G401.6 (cell line): ENCODE results near the gene ZNF605.
"Not testable (repeated sequence)": the region's sequence is repeated elsewhere in the genome, so short reads cannot be mapped to it uniquely, and the experiment has no call there.

Source experiments
- FAIRE-seq: peaks from 2 replicates; lab custom pipeline; 2012; peaks lifted over from hg19 to GRCh38; lab: Jason Lieb, UNC

Gene ZNF605

GRCh38 chr12:132956011-132956788 is at the start of gene ZNF605:
ZNF605 (minus strand) TSS chr12:132956306; CDS start chr12:132945635, 10,671 bp downstream.
- FAIRE-seq: no peak

DNA sequence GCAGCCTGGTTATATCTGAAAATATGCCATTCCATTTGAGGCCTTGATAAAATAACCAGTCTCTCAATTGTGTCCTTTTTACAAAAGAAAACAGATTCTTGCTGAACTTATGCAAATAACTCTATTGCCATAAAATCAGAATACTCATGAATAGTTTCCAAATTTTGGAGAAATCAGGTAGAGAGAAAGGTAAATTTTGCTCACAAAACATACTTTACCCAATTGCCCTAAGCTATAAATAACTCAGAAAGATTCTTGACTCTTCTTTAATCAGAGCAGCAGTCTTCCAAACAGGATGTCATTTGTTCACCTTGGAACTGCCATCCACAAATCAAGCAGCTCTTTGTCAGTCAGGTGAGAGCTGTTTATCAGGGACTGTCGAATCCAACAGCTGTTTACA is 42.6 kb upstream of the ZNF605 start:
- FAIRE-seq: no peak

DNA sequence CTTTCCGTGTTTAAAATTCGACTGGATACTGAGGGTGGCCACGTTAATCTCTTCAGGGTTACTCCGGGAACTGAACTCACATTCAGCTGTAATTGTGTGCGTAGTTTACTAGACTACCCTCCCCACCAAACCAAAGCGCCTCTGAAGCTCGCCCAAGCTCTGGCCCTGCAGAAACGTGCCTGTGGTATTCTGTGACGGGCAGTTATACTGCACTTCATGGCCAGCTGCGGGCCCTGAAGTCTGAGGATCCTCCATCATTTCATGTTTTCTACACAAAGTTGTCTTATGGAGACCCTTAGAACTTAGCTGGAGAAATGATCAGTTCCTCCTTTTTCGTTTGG is 30.7 kb upstream of the ZNF605 start:
- FAIRE-seq: no peak

- peak; percentile 91 for FAIRE-seq
Observed at GRCh38 chr12:132986001-132986884, 30.1 kb upstream of the ZNF605 start, which contains the start of gene ZNF26. ZNF26 (plus strand) TSS chr12:132986367; CDS start chr12:132986841, 474 bp downstream.

DNA sequence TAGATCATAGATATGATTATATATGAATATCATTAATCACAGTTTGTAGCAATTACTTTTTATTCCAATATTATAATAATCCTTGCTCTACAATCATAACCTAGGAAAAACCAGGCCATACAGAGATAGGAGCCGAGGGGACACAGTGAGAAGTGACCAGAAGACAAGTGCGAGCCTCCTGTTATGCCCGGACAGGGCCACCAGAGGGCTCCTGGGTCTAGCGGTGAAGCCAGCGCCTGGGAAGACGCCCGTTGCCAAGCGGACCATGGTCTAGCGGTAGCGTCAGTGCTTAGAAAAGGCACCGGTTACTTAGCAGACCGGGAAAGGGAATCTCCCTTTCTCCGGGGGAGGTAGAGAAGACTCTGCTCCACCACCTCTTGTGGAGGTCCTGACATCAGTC is 20.8 kb upstream of the ZNF605 start:
- FAIRE-seq: not testable (repeated sequence)

GRCh38 chr12:132972374-132972773 is 16.3 kb upstream of the ZNF605 start:
- no peak for FAIRE-seq

DNA sequence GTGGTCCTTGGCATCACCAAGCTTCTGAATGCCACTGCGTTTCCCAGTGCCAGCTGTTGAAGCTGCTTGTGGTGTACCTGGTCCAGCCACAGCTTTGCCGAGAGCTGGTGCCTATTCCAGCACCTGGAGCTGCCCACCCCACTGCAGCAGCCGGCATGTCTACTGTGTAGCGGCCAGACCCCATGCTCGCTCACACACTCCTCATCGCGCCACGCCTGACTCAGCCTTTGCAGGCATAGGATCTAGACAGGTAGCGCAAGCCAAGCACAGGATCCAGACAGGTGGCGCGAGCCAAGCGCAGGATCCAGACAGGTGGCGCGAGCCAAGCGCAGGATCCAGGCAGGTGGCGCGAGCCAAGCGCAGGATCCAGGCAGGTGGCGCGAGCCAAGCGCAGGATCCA is 11.6 kb upstream of the ZNF605 start:
- no peak for FAIRE-seq

- FAIRE-seq: no peak
Observed at GRCh38 chr12:132966676-132967415, 10.7 kb upstream of the ZNF605 start.

DNA sequence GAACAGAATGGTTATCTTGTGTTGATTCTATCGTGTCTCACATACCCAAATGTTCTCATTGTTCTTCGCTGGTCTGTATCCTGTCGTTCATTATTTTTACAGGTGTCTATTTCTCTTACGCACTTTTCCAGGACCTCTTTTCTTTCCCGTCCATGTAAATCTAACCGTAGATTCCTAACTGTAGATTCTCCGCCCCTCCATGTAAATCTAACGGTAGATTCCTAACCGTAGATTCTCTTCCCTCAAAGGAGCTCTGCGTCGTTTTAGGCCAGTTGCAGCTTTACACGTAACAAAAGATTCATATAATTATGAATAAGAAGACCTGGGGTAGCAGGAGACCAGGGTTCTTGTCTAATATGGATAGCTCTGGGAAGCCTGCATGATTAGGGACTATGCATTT is 9.7 kb upstream of the ZNF605 start:
- no peak for FAIRE-seq

GRCh38 chr12:132963947-132964346 is 7.8 kb upstream of the ZNF605 start:
- not testable (repeated sequence) for FAIRE-seq

GRCh38 chr12:132961790-132962189 is 5.7 kb upstream of the ZNF605 start:
- FAIRE-seq: not testable (repeated sequence)

DNA sequence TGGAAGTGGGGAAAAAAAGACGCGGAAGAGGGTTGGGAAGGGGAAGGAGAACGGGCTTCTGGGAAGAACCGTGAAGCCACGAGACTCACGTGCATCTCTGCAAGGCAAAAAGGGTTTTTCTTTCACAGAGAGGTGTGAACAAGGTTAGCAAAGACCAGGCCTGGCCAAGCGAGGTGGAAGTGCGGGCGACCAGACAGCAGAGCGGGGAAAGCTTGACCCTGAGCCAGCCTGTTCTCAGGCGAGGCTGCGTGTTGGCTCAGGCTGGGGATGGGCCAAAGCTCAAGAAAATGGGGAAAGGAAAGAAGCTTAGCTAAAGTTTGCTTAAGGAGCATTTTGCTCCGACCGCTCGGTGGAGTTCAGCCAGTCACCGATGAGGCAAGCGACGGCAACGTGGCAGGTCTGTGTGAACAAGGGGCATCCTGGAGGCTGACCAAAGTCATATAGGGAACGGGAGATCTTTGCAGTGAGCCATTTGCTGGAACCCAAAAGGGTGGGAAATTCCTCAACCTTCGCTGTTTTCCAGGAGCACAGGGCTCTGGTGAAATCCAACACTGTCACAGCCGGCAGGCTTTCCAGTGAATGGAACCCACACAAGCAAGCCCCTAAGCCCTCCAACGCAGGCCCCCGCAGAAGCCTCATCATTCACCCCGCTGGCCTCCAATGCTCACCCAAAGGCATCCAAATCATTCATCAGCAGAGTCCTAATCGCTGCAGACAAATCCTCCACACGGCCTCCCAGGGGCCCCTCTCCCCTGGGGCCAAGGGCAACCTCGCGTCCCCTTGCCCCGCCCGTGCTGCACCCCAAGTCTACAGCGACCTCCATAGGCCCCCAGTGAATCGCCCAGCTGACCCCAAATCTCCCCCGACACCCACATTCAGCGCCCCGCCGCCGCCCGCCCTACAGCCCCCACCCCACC is 754 bp downstream of the ZNF605 start:
- no peak for FAIRE-seq

DNA sequence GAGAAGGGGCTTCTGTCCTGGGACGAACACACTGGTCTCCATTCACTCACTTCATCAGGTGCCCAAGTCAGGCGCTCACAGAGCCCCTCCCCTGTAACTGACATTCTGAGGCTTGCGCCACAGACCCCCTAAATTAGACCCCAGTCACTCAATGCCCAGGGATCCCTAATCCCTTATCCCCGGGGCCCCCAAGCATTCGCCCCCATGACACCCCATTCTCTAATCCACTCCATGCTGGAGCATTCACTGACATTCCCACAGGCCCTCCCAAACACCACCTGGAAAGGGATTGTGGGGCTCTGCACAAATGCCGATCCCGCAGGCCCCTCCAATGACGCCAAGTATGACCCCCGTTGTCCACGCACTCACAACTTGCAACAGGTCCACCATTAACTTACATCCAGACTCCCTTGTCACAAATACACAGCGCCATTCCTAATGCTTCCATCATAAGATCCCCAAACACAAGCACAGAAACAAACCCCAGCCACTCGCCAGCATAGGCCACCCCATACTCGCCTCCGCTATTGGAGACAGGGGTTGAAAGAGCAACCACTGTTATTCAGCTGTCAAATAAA is 1.5 kb downstream of the ZNF605 start:
- FAIRE-seq: no peak

- FAIRE-seq: no peak
Observed at GRCh38 chr12:132953771-132954170, 2.3 kb downstream of the ZNF605 start.

GRCh38 chr12:132953163-132953425 is 3.0 kb downstream of the ZNF605 start:
- FAIRE-seq: no peak

DNA sequence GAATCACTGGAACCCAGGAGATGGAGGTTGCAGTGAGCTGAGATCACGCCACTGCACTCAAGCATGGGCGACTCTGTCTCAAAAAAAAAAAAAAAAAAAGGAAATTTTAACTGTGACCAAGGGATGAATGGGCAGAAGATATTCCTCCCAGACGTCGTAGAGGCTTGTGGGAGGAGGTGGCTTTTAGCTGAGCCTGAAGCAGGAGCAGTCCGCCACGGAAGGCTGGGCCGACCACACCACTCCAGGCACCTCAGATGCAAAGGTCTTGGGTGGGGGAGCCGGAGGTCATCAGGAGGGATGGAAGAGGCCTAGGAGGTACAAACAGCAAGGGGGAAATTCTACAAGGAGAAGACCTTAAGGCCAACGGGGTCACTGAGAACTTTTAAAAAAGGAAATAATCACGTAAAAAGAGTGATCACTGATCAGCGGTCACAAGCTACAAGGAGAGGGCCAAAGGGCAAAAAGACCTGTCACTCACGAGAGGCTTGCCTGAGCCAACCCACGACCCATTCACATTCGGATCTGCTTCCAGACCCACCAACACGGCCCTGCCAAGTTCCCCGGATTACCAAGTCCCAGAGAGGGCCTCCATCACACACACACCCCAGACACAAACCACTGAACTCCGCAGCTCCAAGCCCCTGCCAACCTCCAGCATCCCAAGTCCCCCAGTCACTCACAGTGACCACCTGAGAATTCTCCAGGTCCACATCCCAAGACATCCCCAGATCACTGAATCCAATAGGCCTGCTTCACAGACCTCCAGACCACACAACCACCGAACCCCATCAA is 3.5 kb downstream of the ZNF605 start:
- no peak for FAIRE-seq

DNA sequence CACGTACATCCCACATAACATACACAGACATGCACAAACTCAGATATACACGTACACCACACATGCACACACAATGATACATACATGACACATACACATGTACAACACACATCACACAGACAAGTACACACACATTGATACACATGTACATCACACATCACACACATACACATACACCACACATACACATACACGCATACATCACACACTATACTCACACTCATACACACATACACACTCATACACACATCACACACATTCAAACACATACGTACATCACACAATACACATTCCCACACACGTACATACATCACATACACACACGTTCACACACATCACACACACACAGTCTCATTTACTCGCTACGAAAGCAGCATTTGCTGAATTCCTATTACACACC is 4.5 kb downstream of the ZNF605 start:
- no peak for FAIRE-seq

DNA sequence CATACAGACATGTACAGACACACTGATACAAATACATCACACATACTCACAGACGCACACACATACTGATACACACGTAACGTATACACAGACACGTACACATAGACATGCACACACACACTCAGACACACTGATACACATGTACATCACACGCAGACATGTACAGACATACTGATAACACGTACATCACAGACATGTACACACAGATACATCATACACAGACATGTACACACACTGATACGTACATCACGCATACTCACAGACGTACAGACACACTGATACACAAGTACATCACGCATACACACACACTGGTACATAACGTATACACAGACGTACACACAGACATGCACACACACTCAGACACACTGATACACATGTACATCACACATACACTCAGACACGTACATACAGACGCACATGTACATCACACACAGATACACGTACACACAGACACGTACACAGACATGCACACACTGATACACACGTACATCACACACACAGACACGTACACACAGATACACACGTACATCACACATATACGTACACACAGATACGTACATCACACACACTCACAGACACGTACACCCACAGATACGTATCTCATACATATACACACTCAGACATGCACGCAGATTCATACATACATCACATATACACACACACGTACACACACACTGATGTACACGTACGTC is 5.1 kb downstream of the ZNF605 start:
- FAIRE-seq: no peak

GRCh38 chr12:132949936-132950837 is 5.9 kb downstream of the ZNF605 start:
- FAIRE-seq: no peak
